SK-N-SH treated with all-trans-retinoic acid at 6 μM for 48 hours (cell line): ENCODE data around the gene FGFR4.

Experiments
- BACH2 ChIP-seq: fragments of 250-450 bp; sonication (Bioruptor Pico); IDR thresholded peaks from 2 replicates; pipeline ENCODE4 v1.9.0; 2021; ENCODE audit warnings: mild to moderate bottlenecking, borderline replicate concordance
- CSRNP3 ChIP-seq: fragments of 250-450 bp; sonication (Bioruptor Pico); IDR thresholded peaks from 2 replicates; pipeline ENCODE4 v1.5.1; 2021; ENCODE audit warnings: mild to moderate bottlenecking, moderate library complexity
- ESRRG ChIP-seq: fragments of 250-450 bp; sonication (Bioruptor Pico); IDR thresholded peaks from 2 replicates; pipeline ENCODE4 v1.6.1; 2021; ENCODE audit warnings: mild to moderate bottlenecking
- OSR1 ChIP-seq: fragments of 250-450 bp; sonication (Bioruptor Pico); IDR thresholded peaks from 2 replicates; pipeline ENCODE4 v1.8.0; 2022; ENCODE audit warnings: moderate library complexity, mild to moderate bottlenecking, inconsistent platforms
- RARB ChIP-seq: fragments of 250-450 bp; sonication (Bioruptor Pico); IDR thresholded peaks from 2 replicates; pipeline ENCODE4 v1.8.0; 2021; ENCODE audit warnings: mild to moderate bottlenecking, moderate library complexity
- TCF4 ChIP-seq: fragments of 250-450 bp; sonication (Bioruptor Pico); IDR thresholded peaks from 2 replicates; pipeline ENCODE4 v1.8.0; 2021; ENCODE audit warnings: mild to moderate bottlenecking, moderate library complexity, borderline replicate concordance
- ZC3H10 ChIP-seq: fragments of 250-450 bp; sonication (Bioruptor Pico); IDR thresholded peaks from 2 replicates; pipeline ENCODE4 v1.5.1; 2021; ENCODE audit warnings: mild to moderate bottlenecking, moderate library complexity
- ZFP3 ChIP-seq: fragments of 250-450 bp; sonication (Bioruptor Pico); IDR thresholded peaks from 2 replicates; pipeline ENCODE4 v1.5.0; 2020; ENCODE audit warnings: mild to moderate bottlenecking, moderate library complexity
- ZFP30 ChIP-seq: fragments of 450-650 bp; formaldehyde crosslinking; IDR thresholded peaks from 2 replicates; pipeline ENCODE4 v1.5.0; 2022; ENCODE audit warnings: mild to moderate bottlenecking, moderate library complexity
- ZNF70 ChIP-seq: fragments of 450-650 bp; formaldehyde crosslinking; IDR thresholded peaks from 2 replicates; pipeline ENCODE4 v1.5.0; 2020; ENCODE audit warnings: mild to moderate bottlenecking, moderate library complexity
- ZNF8 ChIP-seq: fragments of 450-650 bp; formaldehyde crosslinking; IDR thresholded peaks from 2 replicates; pipeline ENCODE4 v1.5.0; 2020; ENCODE audit warnings: mild to moderate bottlenecking, moderate library complexity
- TF ChIP-seq, protein P1 (sequence below): fragments of 250-450 bp; sonication (Bioruptor Pico); IDR thresholded peaks from 2 replicates; pipeline ENCODE4 v1.8.0; 2020; ENCODE audit warnings: mild to moderate bottlenecking, moderate library complexity, borderline replicate concordance
- TF ChIP-seq, protein P2 (sequence below): fragments of 250-450 bp; sonication (Bioruptor Pico); IDR thresholded peaks from 2 replicates; pipeline ENCODE4 v1.8.0; 2021; ENCODE audit warnings: low read depth, mild to moderate bottlenecking, moderate library complexity, borderline replicate concordance

- TF ChIP-seq, protein P1, sequence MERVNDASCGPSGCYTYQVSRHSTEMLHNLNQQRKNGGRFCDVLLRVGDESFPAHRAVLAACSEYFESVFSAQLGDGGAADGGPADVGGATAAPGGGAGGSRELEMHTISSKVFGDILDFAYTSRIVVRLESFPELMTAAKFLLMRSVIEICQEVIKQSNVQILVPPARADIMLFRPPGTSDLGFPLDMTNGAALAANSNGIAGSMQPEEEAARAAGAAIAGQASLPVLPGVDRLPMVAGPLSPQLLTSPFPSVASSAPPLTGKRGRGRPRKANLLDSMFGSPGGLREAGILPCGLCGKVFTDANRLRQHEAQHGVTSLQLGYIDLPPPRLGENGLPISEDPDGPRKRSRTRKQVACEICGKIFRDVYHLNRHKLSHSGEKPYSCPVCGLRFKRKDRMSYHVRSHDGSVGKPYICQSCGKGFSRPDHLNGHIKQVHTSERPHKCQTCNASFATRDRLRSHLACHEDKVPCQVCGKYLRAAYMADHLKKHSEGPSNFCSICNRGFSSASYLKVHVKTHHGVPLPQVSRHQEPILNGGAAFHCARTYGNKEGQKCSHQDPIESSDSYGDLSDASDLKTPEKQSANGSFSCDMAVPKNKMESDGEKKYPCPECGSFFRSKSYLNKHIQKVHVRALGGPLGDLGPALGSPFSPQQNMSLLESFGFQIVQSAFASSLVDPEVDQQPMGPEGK (CRISPR knock-in tag): no peak
- TF ChIP-seq ZFP3 (CRISPR knock-in tag) (no peak), TCF4 (CRISPR knock-in tag) (no peak), ZC3H10 (CRISPR knock-in tag) (no peak), ESRRG (no peak), ZFP30 (CRISPR knock-in tag) (no peak), BACH2 (no peak), OSR1 (CRISPR knock-in tag) (no peak), CSRNP3 (CRISPR knock-in tag) (no peak), ZNF8 (CRISPR knock-in tag) (no peak), ZNF70 (CRISPR knock-in tag) (no peak), RARB (no peak)
- TF ChIP-seq, protein P2, sequence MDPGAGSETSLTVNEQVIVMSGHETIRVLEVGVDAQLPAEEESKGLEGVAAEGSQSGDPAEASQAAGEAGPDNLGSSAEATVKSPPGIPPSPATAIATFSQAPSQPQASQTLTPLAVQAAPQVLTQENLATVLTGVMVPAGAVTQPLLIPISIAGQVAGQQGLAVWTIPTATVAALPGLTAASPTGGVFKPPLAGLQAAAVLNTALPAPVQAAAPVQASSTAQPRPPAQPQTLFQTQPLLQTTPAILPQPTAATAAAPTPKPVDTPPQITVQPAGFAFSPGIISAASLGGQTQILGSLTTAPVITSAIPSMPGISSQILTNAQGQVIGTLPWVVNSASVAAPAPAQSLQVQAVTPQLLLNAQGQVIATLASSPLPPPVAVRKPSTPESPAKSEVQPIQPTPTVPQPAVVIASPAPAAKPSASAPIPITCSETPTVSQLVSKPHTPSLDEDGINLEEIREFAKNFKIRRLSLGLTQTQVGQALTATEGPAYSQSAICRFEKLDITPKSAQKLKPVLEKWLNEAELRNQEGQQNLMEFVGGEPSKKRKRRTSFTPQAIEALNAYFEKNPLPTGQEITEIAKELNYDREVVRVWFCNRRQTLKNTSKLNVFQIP (CRISPR knock-in tag): no peak
These were observed 14.9 kb upstream of the FGFR4 start for GRCh38 chr5:177071666-177072385.
